ENCODE measurements around the gene RNF166. TPM values are rescaled to one million over a fixed set of nuclear protein-coding genes. Genes with fewer than 3 reads are reported as not detected.

RNF166 gene
- total RNA-seq, 1 experiment from 2014 or later: 19.8 TPM

DNA sequence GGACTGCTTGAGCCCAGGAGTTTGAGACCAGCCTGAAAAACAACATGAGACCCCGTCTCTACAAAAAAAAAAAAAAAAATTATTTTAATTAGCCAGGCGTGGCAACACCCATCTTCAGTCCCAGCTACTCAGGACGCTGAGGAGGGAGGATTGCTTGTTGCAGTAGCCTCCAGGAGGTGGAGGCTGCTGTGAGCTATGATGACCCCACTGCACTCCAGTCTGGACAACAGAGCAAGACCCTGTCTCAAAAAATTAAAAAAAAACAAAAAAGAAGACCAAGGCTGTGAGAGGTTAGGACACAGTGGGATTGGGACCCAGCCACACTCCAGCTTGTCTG lies 18.6 kb downstream of the RNF166 start:
- Histone ChIP-seq H3K9me3 (ENCODE audit: control insufficient read depth, insufficient read depth, low read depth, low read length) (no peaks in the 10 kb centered on the region), H3K27me3 (ENCODE audit: control insufficient read depth, insufficient read depth, low read length) (no peaks in the 10 kb centered on the region), H3K36me3 (ENCODE audit: control insufficient read depth, insufficient read depth, low read length) (no peaks in the 10 kb centered on the region), H3K4me1 (ENCODE audit: control insufficient read depth, insufficient read depth, low read length) (no peaks in the 10 kb centered on the region; the same call in 1 of the 2 replicates), H3K4me3 (ENCODE audit: low read depth in 2 of 2, low read length in 2 of 2) (no peak overlapping the region), H3K27ac (ENCODE audit: low read length) (no peak overlapping the region)
- in situ Hi-C loops (cut with HindIII; ENCODE audit: low pct_unique_long_range_greater_than_20kb, low sequenced_read_pairs): no loop called here
- no peak for TF ChIP-seq TCF7L2 (IDR thresholded peaks at IDR 0.05; ENCODE audit: low read depth, low read length)
- TF ChIP-seq POLR2AphosphoS5 (IDR thresholded peaks at IDR 0.05; ENCODE audit: low read depth, low read length): no peak
- TF ChIP-seq, protein P1, sequence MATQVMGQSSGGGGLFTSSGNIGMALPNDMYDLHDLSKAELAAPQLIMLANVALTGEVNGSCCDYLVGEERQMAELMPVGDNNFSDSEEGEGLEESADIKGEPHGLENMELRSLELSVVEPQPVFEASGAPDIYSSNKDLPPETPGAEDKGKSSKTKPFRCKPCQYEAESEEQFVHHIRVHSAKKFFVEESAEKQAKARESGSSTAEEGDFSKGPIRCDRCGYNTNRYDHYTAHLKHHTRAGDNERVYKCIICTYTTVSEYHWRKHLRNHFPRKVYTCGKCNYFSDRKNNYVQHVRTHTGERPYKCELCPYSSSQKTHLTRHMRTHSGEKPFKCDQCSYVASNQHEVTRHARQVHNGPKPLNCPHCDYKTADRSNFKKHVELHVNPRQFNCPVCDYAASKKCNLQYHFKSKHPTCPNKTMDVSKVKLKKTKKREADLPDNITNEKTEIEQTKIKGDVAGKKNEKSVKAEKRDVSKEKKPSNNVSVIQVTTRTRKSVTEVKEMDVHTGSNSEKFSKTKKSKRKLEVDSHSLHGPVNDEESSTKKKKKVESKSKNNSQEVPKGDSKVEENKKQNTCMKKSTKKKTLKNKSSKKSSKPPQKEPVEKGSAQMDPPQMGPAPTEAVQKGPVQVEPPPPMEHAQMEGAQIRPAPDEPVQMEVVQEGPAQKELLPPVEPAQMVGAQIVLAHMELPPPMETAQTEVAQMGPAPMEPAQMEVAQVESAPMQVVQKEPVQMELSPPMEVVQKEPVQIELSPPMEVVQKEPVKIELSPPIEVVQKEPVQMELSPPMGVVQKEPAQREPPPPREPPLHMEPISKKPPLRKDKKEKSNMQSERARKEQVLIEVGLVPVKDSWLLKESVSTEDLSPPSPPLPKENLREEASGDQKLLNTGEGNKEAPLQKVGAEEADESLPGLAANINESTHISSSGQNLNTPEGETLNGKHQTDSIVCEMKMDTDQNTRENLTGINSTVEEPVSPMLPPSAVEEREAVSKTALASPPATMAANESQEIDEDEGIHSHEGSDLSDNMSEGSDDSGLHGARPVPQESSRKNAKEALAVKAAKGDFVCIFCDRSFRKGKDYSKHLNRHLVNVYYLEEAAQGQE (IDR thresholded peaks at IDR 0.05; ENCODE audit: insufficient read depth in 1 of 2, low read depth in 2 of 2, low read length in 1 of 2): no peak
- no peak for TF ChIP-seq SIN3A (IDR thresholded peaks at IDR 0.05; ENCODE audit: borderline replicate concordance, insufficient read depth, low read depth, low read length)
- TF ChIP-seq CTCF (IDR thresholded peaks at IDR 0.05): no peak
- ATAC-seq (no peak), DNase-seq (ENCODE audit: low read depth, low spot score) (no peak)
- ChIA-PET CTCF (interaction anchor here (0.7 to 1.3 kb wide), 3 partner anchors 9 to 1059 kb away, joined by 3 to 7 read pairs (median 4); no protein-coding TSS in a partner anchor), POLR2A (no interaction called here)
- BruUV-seq (replicated peaks): no TSS peak
- intact Hi-C loops (cut with micrococcal nuclease; ENCODE audit: unreplicated experiment): no loop called here

- ChIA-PET CTCF (interaction anchor here (1.3 kb wide), 1 partner anchor 9 kb away, joined by 3 read pairs; no protein-coding TSS in a partner anchor), POLR2A (interaction anchor here (0.5 kb wide), 1 partner anchor 19 kb away, joined by 4 read pairs; no protein-coding TSS in a partner anchor)
- H3K4me1 ChIP-seq (ENCODE audit: control insufficient read depth, insufficient read depth, low read length): no peaks in the 10 kb centered on the region; the same call in 1 of the 2 replicates
- no peaks in the 10 kb centered on the region for H3K36me3 ChIP-seq (ENCODE audit: control insufficient read depth, insufficient read depth, low read length)
- H3K27ac ChIP-seq (ENCODE audit: low read length): no peak overlapping the region
- no peak for ATAC-seq
- intact Hi-C loops (cut with micrococcal nuclease; ENCODE audit: unreplicated experiment): no loop called here
- no TSS peak for BruUV-seq (replicated peaks)
- H3K9me3 ChIP-seq (ENCODE audit: control insufficient read depth, insufficient read depth, low read depth, low read length): no peaks in the 10 kb centered on the region
- H3K27me3 ChIP-seq (ENCODE audit: control insufficient read depth, insufficient read depth, low read length): no peaks in the 10 kb centered on the region
- no peak for DNase-seq (ENCODE audit: low read depth, low spot score)
- in situ Hi-C loops (cut with HindIII; ENCODE audit: low pct_unique_long_range_greater_than_20kb, low sequenced_read_pairs): no loop called here
- H3K4me3 ChIP-seq (ENCODE audit: low read depth in 2 of 2, low read length in 2 of 2): no peak overlapping the region
- TF ChIP-seq POLR2AphosphoS5 (IDR thresholded peaks at IDR 0.05; ENCODE audit: low read depth, low read length): no peak
- TF ChIP-seq CTCF (IDR thresholded peaks at IDR 0.05): no peak
- TF ChIP-seq TCF7L2 (IDR thresholded peaks at IDR 0.05; ENCODE audit: low read depth, low read length): no peak
- TF ChIP-seq SIN3A (IDR thresholded peaks at IDR 0.05; ENCODE audit: borderline replicate concordance, insufficient read depth, low read depth, low read length): no peak
- TF ChIP-seq, protein P1 (IDR thresholded peaks at IDR 0.05; ENCODE audit: insufficient read depth in 1 of 2, low read depth in 2 of 2, low read length in 1 of 2): no peak
These were observed 19.0 kb downstream of the RNF166 start for GRCh38 chr16:88687254-88687576.
